K562 (cell line): ENCODE measurements around the gene ATP9A. TPM values are rescaled to one million over a fixed set of nuclear protein-coding genes. Genes with fewer than 3 reads are reported as not detected.
A peak's percentile ranks its signal among the peaks of the same experiment; 100 is the strongest.

Source experiments
- BMI1 ChIP-seq: fragments of 150-350 bp; IDR thresholded peaks from 2 replicates; pipeline ENCODE4 v1.6.1; 2014; ENCODE audit warnings: low read length
- CREB3 ChIP-seq: fragments of 450-650 bp; conservative IDR thresholded peaks from 2 replicates; pipeline ENCODE4 v1.6.1; 2016; ENCODE audit warnings: missing genetic modification characterization, low read depth, mild to moderate bottlenecking, missing compliant biosample characterization, moderate library complexity
- DACH1 ChIP-seq: fragments of 450-650 bp; IDR thresholded peaks from 2 replicates; pipeline ENCODE4 v1.6.1; 2018; ENCODE audit not compliant: partially characterized antibody
- JUND ChIP-seq, 2 experiments: IDR thresholded peaks; 2 replicates in 1 of 2; 3 replicates in 1 of 2; pipeline ENCODE4 v1.6.1; 2011; ENCODE audit warnings: borderline replicate concordance in 2 of 2, low read depth in 2 of 2, low read length in 2 of 2, improper control_type of control experiment in 1 of 2, missing biosample characterization in 1 of 2, missing genetic modification characterization in 1 of 2, missing genetic modification reagents in 1 of 2
- KLF13 ChIP-seq: fragments of 450-650 bp; IDR thresholded peaks from 2 replicates; pipeline ENCODE4 v1.6.1; 2016; ENCODE audit warnings: missing genetic modification characterization, low read depth, mild to moderate bottlenecking, missing compliant biosample characterization, moderate library complexity, borderline replicate concordance
- POLR2H ChIP-seq: IDR thresholded peaks from 2 replicates; pipeline ENCODE4 v1.6.1; 2016; ENCODE audit warnings: missing genetic modification characterization, low read depth, mild to moderate bottlenecking, control low read depth, missing compliant biosample characterization, moderate library complexity
- RCOR1 ChIP-seq, 2 experiments: IDR thresholded peaks; 2 replicates each; pipeline ENCODE4 v1.6.1; 2012; ENCODE audit warnings: low read depth in 2 of 2, low read length in 2 of 2, borderline replicate concordance in 1 of 2, improper control_type of control experiment in 1 of 2
- RHOXF2B ChIP-seq: fragments of 250-450 bp; sonication (Bioruptor Pico); conservative IDR thresholded peaks from 2 replicates; pipeline ENCODE4 v1.5.1; 2021
- SIRT6 ChIP-seq: IDR thresholded peaks from one replicate; pipeline ENCODE4 v1.6.1; 2012; ENCODE audit warnings: low read depth, mild to moderate bottlenecking, control low read depth, inconsistent platforms, low read length, moderate library complexity
- TAF9B ChIP-seq: fragments of 450-650 bp; IDR thresholded peaks from 2 replicates; pipeline ENCODE4 v1.6.1; 2018; ENCODE audit warnings: mild to moderate bottlenecking; ENCODE audit not compliant: partially characterized antibody
- ZFP91 ChIP-seq: sonication (generic); formaldehyde crosslinking; IDR thresholded peaks from 2 replicates; pipeline ENCODE4 v1.8.0; 2022; ENCODE audit warnings: mild to moderate bottlenecking, missing genetic modification reagents
- ZNF217 ChIP-seq: sonication (generic); formaldehyde crosslinking; IDR thresholded peaks from 2 replicates; pipeline ENCODE4 v1.8.0; 2022; ENCODE audit warnings: mild to moderate bottlenecking, missing genetic modification reagents
- ZNF41 ChIP-seq: fragments of 250-450 bp; sonication (Bioruptor Pico); conservative IDR thresholded peaks from 2 replicates; pipeline ENCODE4 v1.4.0; 2020; ENCODE audit warnings: mild to moderate bottlenecking
- ZNF695 ChIP-seq: fragments of 450-650 bp; formaldehyde crosslinking; IDR thresholded peaks from 2 replicates; pipeline ENCODE4 v1.4.0; 2020; ENCODE audit warnings: mild to moderate bottlenecking, moderate library complexity
- polyA plus RNA-seq, 8 experiments: library from polyadenylated mRNA; depleted of rRNA in 4 of 8; stranded (reverse) in 5 of 8; unstranded in 3 of 8; fragments of >200 nt; fragmentation: Nextera tagmentation in 2 of 8; fragmentation: Illumina TruSeq in 1 of 8; extraction: Ambion mirVana in 2 of 8; extraction: Trizol in 1 of 8; gene quantifications; 2 replicates each; pipeline versions ENCODE4 v1.2.1 to v1.2.3, GENCODE V29; 2011 to 2014; ENCODE audit warnings: inconsistent platforms in 1 of 8, missing spikeins in 1 of 8
- total RNA-seq, 7 experiments: library from RNA; depleted of rRNA in 6 of 7; stranded (reverse); fragments of >200 nt in 6 of 7; fragmentation: Illumina TruSeq in 2 of 7; extraction: Trizol in 2 of 7; gene quantifications; 2 replicates each; pipeline versions ENCODE4 v1.2.1 to v1.2.3, GENCODE V29; 2011 to 2021; ENCODE audit warnings: low replicate concordance in 1 of 7
- TF ChIP-seq, protein P1 (sequence below), 2 experiments: fragments of 450-650 bp; conservative IDR thresholded peaks; 2 replicates each; pipeline ENCODE4 v1.6.1; 2017; ENCODE audit warnings: mild to moderate bottlenecking in 2 of 2, moderate library complexity in 2 of 2
- TF ChIP-seq, protein P2 (sequence below): fragments of 250-450 bp; sonication (Bioruptor Pico); IDR thresholded peaks from 2 replicates; pipeline ENCODE4 v1.4.0; 2020

ATP9A gene
- total and polyA plus RNA-seq, 9 of the 15 experiments (the other 6 are each of a cell fraction or from before 2014, with no cell fraction given), result 0.18 to 0.62 (median 0.29) TPM

GRCh38 chr20:51563486-51564332 lies 204.5 kb downstream of the ATP9A start (continued):
- TF ChIP-seq JUND (IDR thresholded peaks at IDR 0.05; ENCODE audit: borderline replicate concordance, low read depth, low read length), result peak; percentile 98
- TF ChIP-seq JUND (tag; IDR thresholded peaks at IDR 0.05; ENCODE audit: borderline replicate concordance, low read depth, low read length), result peak; percentile 98
- no peak for TF ChIP-seq ZNF217
- TF ChIP-seq KLF13 (tag), result no peak
- TF ChIP-seq SIRT6, result no peak
- TF ChIP-seq RHOXF2B, result no peak
- TF ChIP-seq ZFP91 (CRISPR knock-in tag), result no peak
- no peak for TF ChIP-seq TAF9B
- no peak for TF ChIP-seq BMI1
- TF ChIP-seq ZNF695, result no peak
- TF ChIP-seq, protein P1, sequence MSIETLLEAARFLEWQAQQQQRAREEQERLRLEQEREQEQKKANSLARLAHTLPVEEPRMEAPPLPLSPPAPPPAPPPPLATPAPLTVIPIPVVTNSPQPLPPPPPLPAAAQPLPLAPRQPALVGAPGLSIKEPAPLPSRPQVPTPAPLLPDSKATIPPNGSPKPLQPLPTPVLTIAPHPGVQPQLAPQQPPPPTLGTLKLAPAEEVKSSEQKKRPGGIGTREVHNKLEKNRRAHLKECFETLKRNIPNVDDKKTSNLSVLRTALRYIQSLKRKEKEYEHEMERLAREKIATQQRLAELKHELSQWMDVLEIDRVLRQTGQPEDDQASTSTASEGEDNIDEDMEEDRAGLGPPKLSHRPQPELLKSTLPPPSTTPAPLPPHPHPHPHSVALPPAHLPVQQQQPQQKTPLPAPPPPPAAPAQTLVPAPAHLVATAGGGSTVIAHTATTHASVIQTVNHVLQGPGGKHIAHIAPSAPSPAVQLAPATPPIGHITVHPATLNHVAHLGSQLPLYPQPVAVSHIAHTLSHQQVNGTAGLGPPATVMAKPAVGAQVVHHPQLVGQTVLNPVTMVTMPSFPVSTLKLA (conservative IDR thresholded peaks at IDR 0.05), result no peak
- TF ChIP-seq, protein P2, sequence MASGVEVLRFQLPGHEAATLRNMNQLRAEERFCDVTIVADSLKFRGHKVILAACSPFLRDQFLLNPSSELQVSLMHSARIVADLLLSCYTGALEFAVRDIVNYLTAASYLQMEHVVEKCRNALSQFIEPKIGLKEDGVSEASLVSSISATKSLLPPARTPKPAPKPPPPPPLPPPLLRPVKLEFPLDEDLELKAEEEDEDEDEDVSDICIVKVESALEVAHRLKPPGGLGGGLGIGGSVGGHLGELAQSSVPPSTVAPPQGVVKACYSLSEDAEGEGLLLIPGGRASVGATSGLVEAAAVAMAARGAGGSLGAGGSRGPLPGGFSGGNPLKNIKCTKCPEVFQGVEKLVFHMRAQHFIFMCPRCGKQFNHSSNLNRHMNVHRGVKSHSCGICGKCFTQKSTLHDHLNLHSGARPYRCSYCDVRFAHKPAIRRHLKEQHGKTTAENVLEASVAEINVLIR, result no peak
- TF ChIP-seq ZNF41 (CRISPR knock-in tag), result no peak
- TF ChIP-seq RCOR1 (IDR thresholded peaks at IDR 0.05; ENCODE audit: borderline replicate concordance in 1 of 2, low read depth in 2 of 2, low read length in 2 of 2), result peak in 1 of 2 experiments; percentile 66; a peak in 3 of 4 replicates
- TF ChIP-seq DACH1, result no peak
- no peak for TF ChIP-seq CREB3 (tag)
- no peak for TF ChIP-seq POLR2H (tag)
